Loucy (cell line): ENCODE data around the gene AJAP1.

Source experiments
- H2AFZ ChIP-seq: fragments of 200-600 bp; sonication (generic); 2 replicates; pipeline ENCODE4 v1.6.0; 2016; ENCODE audit warnings: antibody characterized with exemption, mild to moderate bottlenecking, low read length, moderate library complexity
- H3F3A ChIP-seq: fragments of 200-600 bp; 2 replicates; pipeline ENCODE4 v1.6.0; 2016; ENCODE audit warnings: antibody characterized with exemption, low read depth, mild to moderate bottlenecking
- H3K27me3 ChIP-seq: fragments of 200-600 bp; sonication (generic); 2 replicates; pipeline ENCODE4 v1.6.1; 2014; ENCODE audit warnings: low read length, mild to moderate bottlenecking; ENCODE audit not compliant: insufficient read depth, poor library complexity, severe bottlenecking
- H3K36me3 ChIP-seq: fragments of 200-600 bp; sonication (generic); 2 replicates; pipeline ENCODE4 v1.6.1; 2016; ENCODE audit warnings: low read length; ENCODE audit not compliant: insufficient read depth
- H3K4me1 ChIP-seq: fragments of 200-600 bp; sonication (generic); 2 replicates; pipeline ENCODE4 v1.5.1; 2014; ENCODE audit warnings: low read length, mild to moderate bottlenecking; ENCODE audit not compliant: insufficient read depth, poor library complexity, severe bottlenecking
- H3K4me2 ChIP-seq: fragments of 200-600 bp; sonication (generic); 2 replicates; pipeline ENCODE4 v1.6.0; 2014; ENCODE audit warnings: antibody characterized with exemption, low read length, low read depth, mild to moderate bottlenecking; ENCODE audit not compliant: poor library complexity, severe bottlenecking
- H3K4me3 ChIP-seq: fragments of 200-600 bp; sonication (generic); 2 replicates; pipeline ENCODE4 v1.5.1; 2014; ENCODE audit warnings: low read length, mild to moderate bottlenecking, mixed read lengths; ENCODE audit not compliant: poor library complexity, severe bottlenecking
- H3K79me2 ChIP-seq: fragments of 200-600 bp; sonication (generic); 2 replicates; pipeline ENCODE4 v1.6.1; 2014; ENCODE audit warnings: low read length; ENCODE audit not compliant: insufficient read depth
- H3K9ac ChIP-seq: fragments of 200-600 bp; sonication (generic); 2 replicates; pipeline ENCODE4 v1.6.0; 2014; ENCODE audit warnings: mild to moderate bottlenecking, low read depth, low read length, moderate library complexity; ENCODE audit not compliant: poor library complexity, severe bottlenecking
- H3K9me2 ChIP-seq: fragments of 200-600 bp; sonication (generic); replicated peaks from 2 replicates; pipeline ENCODE4 v1.6.1; 2016; ENCODE audit warnings: low read depth, low read length, mixed read lengths
- H3K9me3 ChIP-seq: fragments of 200-600 bp; sonication (generic); 2 replicates; pipeline ENCODE4 v1.6.1; 2014; ENCODE audit warnings: mild to moderate bottlenecking, antibody characterized with exemption, low read length, low read depth; ENCODE audit not compliant: insufficient read depth
- H4K20me1 ChIP-seq: fragments of 200-600 bp; sonication (generic); 2 replicates; pipeline ENCODE4 v1.6.0; 2014; ENCODE audit warnings: antibody characterized with exemption, low read length, mild to moderate bottlenecking; ENCODE audit not compliant: insufficient read depth, poor library complexity, severe bottlenecking
- EZH2phosphoT487 ChIP-seq: fragments of 200-600 bp; IDR thresholded peaks from 2 replicates; pipeline ENCODE4 v1.6.1; 2018; ENCODE audit warnings: antibody characterized with exemption, mild to moderate bottlenecking, moderate library complexity, borderline replicate concordance
- TF ChIP-seq, protein P1 (sequence below): fragments of 200-600 bp; sonication (generic); conservative IDR thresholded peaks from 2 replicates; pipeline ENCODE4 v1.5.1; 2014; ENCODE audit warnings: mild to moderate bottlenecking, antibody characterized with exemption, low read length

Gene AJAP1

DNA sequence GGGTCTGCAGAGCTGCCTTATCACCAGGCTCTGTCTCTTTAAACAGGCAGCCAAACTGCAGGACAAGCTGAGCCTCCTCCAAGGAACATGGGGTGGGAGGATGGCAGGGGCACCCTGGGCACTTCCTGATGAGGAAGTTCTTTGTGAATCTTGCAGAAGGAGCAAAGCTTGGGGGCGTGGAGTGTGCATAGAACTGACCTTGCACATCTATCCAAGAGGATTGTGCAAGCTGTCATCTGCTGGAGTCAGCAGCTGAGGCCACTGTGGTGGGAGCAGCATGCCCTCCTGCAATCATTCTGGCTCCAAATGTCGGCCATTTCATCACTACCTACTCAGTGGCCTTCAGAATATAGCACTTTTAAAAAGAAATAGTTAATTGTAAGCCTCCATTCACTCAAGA lies 182.2 kb downstream of the AJAP1 start:
- no peak overlapping the region for H3K4me2 ChIP-seq
- no peaks in the 10 kb centered on the region for H3K4me1 ChIP-seq
- no peak overlapping the region for H3K4me3 ChIP-seq
- no peaks in the 10 kb centered on the region for H3K79me2 ChIP-seq
- TF ChIP-seq EZH2phosphoT487, result no peak
- TF ChIP-seq, protein P1, sequence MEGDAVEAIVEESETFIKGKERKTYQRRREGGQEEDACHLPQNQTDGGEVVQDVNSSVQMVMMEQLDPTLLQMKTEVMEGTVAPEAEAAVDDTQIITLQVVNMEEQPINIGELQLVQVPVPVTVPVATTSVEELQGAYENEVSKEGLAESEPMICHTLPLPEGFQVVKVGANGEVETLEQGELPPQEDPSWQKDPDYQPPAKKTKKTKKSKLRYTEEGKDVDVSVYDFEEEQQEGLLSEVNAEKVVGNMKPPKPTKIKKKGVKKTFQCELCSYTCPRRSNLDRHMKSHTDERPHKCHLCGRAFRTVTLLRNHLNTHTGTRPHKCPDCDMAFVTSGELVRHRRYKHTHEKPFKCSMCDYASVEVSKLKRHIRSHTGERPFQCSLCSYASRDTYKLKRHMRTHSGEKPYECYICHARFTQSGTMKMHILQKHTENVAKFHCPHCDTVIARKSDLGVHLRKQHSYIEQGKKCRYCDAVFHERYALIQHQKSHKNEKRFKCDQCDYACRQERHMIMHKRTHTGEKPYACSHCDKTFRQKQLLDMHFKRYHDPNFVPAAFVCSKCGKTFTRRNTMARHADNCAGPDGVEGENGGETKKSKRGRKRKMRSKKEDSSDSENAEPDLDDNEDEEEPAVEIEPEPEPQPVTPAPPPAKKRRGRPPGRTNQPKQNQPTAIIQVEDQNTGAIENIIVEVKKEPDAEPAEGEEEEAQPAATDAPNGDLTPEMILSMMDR, result no peak
- H4K20me1 ChIP-seq, result no peaks in the 10 kb centered on the region
- H2AFZ ChIP-seq, result no peak overlapping the region
- H3K9ac ChIP-seq, result no peak overlapping the region
- H3K9me3 ChIP-seq, result no peaks in the 10 kb centered on the region; the same call in 1 of the 2 replicates
- no peaks in the 10 kb centered on the region for H3K36me3 ChIP-seq
- no peaks in the 10 kb centered on the region for H3K27me3 ChIP-seq
- no peaks in the 10 kb centered on the region for H3F3A ChIP-seq
- H3K9me2 ChIP-seq, result no peaks in the 10 kb centered on the region

DNA sequence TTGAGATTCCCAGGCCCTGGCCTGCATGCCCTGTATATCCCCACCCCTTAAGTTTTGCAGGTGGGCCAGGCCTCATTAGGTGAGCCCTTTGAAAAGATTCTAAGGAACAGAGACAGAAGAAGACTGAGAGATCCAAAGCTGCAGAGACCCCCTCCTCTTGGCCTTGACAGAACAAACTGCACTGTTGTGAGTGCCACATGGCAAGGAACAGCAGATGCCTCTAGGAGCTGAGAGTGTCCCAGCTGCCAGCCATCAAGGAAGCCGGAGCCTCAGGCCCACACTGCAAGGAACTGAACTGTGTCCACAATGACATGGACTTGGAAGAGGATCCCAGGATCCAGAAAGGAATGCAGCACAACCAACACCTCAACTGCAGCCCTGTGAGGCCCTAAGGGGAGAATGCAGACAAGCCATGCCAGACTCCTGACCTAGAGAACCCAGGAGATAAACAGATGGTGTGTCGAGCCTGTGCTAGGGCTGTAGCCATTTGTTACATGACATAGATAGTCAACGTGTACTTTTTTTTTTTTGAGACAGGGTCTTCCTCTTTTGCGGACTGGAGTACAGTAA lies 182.7 kb downstream of the AJAP1 start:
- Histone ChIP-seq H2AFZ (no peak overlapping the region), H3K9me3 (no peaks in the 10 kb centered on the region; the same call in 1 of the 2 replicates), H3K36me3 (no peaks in the 10 kb centered on the region), H3K9me2 (no peaks in the 10 kb centered on the region), H4K20me1 (no peaks in the 10 kb centered on the region), H3K4me1 (no peaks in the 10 kb centered on the region), H3K4me3 (no peak overlapping the region), H3F3A (no peaks in the 10 kb centered on the region), H3K79me2 (no peaks in the 10 kb centered on the region), H3K27me3 (no peaks in the 10 kb centered on the region), H3K9ac (no peak overlapping the region), H3K4me2 (no peak overlapping the region)
- TF ChIP-seq, protein P1, result no peak
- TF ChIP-seq EZH2phosphoT487, result no peak

GRCh38 chr1:4837752-4838151 lies 183.3 kb downstream of the AJAP1 start:
- Histone ChIP-seq H2AFZ (no peak overlapping the region), H4K20me1 (no peaks in the 10 kb centered on the region), H3K79me2 (no peaks in the 10 kb centered on the region), H3K27me3 (no peaks in the 10 kb centered on the region), H3K9me2 (no peaks in the 10 kb centered on the region), H3K36me3 (no peaks in the 10 kb centered on the region), H3K4me2 (no peak overlapping the region), H3K9ac (no peak overlapping the region), H3K9me3 (no peaks in the 10 kb centered on the region; the same call in 1 of the 2 replicates), H3K4me3 (no peak overlapping the region), H3K4me1 (no peaks in the 10 kb centered on the region), H3F3A (no peaks in the 10 kb centered on the region)
- TF ChIP-seq EZH2phosphoT487, result no peak
- TF ChIP-seq, protein P1, result no peak
